ENCODE measurements around the gene SASH3. TPM values are rescaled to one million over a fixed set of nuclear protein-coding genes. Genes with fewer than 3 reads are reported as not detected.
A peak's percentile ranks its signal among the peaks of the same experiment; 100 is the strongest.

Gene SASH3
- total RNA-seq, 2 donors from 2014 or later: 82.7 to 114 TPM

DNA sequence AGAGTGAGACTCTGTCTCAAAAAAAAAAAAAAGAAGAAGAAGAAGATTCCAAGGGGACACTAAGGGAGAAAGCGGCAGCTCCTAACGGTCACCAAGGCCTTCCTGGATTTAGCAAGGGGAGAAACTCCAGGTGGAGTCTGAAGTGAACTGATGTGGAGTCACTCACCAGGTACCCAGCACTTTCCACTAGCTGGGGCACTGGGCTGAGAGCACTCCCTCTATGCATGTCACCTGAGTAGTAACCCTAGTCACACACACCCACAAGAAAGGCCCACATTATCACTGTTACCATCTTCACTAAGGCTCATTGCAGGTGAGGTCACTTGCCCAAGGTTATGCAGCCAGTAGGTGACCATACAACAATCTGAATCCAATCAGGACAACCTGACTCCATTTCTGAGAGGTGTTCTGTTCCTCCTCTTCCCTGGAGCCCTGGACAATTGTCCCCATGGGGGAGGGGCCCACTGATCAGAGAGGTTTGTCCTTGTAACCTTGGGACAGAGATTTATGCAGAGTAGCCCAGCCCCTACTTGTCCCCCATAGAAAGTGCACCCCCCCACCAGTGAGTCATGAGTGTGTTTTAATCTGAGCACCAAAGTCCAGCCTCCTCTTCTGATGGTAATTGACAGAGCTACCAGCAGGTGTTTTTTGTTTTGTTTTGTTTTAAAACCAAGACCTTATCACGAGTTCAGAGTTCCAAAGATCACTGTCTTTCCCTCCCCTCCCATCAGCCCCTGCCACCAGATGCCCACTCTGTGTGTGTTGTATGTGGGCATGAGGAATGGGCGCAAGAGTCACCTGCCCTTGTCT, 5.9 kb upstream of the SASH3 start:
- no peak for DNase-seq (ENCODE audit: low spot score in 2 of 2)
- peak in 1 of 2 donors; percentile 36 for ATAC-seq
- Mint-ChIP-seq H3K36me3 (peaks cover 5 to 7% of the 10 kb centered on the region in 2 donors), H3K27ac (peak overlapping the region in 1 of 2 donors; percentile 96), H3K9me3 (no peaks in the 10 kb centered on the region)

DNA sequence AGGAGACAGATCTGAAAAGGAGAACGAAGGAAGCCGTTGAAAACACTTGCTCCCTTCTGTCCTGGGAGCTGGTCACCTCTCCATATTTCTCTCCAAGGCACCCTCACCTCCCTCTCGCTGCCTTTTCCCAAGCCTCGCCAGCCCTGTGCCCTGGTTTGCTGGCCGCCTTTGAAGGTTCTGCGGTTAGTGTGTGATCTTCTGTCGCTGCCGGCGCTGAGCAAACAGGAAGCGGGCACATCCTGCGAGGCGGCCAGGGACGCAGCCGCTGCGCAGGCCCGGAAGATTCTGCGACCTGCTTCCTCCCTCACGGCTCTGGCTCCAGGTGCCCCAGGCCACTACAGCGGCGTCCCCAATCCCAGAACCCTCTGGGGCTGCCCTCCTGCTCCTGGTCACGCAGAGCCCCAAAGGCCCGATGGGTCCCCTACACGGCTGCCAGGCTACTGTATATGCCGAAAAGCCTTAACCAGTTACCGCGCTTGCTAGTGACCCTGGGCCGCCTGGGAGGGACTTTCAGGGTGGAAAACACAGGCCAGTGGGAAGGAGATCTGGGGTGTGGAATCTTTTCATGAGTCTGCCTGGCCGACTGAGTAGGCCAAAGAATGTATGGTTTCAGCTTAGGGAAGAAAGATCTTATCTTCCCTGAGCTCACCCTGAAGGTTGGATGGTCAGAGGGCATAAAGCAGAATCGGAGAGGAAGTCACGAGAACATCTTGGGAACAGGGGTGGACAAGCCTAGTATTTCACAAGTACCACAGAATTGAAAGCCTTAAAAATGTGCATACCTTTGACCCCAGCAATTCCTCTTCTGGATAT, 2.3 kb upstream of the SASH3 start:
- peak overlapping the region; percentile 90 to 94 for H3K27ac Mint-ChIP-seq
- H3K9me3 Mint-ChIP-seq: no peaks in the 10 kb centered on the region
- ATAC-seq (peak; percentile 27 to 39), DNase-seq (ENCODE audit: low spot score in 2 of 2) (peak; percentile 60 to 83)
- peaks cover 16 to 21% of the 10 kb centered on the region in 2 donors for H3K36me3 Mint-ChIP-seq

DNA sequence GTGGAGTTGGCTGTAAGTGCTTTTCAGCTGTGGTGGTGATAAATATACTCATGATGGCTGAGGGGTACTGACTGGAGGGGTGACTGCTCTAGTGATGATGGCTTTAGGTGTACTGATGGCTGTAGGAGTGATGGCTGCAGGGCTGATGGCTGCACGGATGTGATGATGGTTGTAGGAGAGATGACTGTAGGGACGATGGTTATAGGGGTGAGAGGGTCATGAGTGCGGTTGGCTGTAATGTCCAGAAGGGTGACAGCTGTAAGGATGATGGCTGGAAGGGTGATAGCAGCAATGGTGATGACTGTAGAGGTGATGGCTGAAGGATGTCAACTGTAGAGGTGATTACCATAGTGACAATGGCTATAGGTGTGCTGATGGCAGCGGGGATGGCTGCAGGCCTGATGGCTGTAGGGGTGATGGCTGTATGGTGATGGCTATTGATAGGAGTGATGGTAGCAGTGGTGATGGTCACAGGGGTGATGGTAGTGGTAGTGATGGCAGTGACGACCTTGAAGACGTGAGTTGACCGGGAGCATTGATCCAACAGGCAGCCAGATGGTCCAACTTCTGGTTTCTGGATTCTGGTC, 570 bp upstream of the SASH3 start:
- no peak for ATAC-seq

DNA sequence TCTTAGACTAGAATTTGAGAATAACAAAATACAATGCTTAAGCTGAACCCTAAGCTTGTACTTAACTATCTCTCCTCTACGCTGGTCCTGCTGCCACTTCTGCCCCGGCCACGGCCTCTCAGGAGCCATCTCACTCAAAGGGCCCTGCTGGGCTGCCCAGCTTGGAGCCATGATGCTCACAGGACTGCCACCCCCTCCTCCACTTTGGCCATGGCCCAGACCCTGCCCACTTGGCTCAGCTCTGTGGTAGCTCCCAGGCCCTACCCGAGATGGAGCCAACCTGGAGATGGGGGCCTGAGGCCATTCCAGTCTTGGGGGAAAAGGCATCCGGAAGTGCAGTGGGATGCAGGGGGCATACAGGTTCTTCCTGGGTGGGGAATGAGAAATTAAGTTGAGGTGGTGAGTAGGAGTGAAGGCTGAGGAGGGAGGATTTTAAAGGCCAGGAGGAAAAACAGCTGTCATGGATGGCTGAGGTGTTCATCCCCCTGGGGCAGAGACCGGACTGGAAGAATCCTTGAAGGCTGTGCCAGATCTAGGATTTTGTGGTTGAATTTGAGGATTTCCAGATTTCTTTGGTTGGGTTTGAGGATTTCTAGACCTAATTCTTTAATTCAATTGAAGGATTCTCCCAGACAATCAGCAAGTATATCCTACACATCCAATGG, 824 bp downstream of the SASH3 start:
- Mint-ChIP-seq H3K36me3 (peaks cover 34 to 41% of the 10 kb centered on the region in 2 donors), H3K9me3 (no peaks in the 10 kb centered on the region), H3K27ac (peak overlapping the region; percentile 92 to 94)
- DNase-seq (ENCODE audit: low spot score in 2 of 2): no peak
- ATAC-seq: no peak

More for the DNA sequence above, 570 bp upstream of the SASH3 start:
- no peak for DNase-seq (ENCODE audit: low spot score in 2 of 2)
- Mint-ChIP-seq H3K9me3 (no peaks in the 10 kb centered on the region), H3K27ac (peak overlapping the region; percentile 94 to 95), H3K36me3 (peaks cover 34% of the 10 kb centered on the region in 2 donors)

DNA sequence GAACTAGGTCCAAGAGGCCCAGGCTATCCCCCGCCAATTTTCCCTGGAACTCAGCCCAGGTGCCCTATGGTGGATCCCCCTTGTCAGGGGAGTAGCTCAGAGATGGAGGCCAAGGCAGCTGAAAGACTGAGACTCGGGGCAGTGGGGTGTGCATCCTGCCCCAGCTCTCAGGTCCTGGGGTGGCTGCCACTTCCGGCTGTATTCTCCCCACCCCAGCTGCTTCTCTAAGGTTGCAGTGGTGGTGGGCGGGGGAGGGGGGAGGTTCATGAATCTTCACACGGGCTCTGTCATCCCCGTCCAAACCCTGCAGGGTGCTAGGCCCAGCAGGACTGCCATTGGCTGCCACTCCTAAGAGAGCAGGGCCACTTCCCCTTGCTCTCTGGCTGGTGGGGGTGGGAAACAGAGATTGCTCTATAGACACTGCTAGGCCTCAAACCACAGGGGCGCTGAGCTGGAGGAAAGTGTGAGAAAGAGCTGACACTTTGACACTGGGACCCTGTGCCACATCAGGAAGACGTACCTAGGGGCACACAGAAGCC, 1.5 kb downstream of the SASH3 start:
- H3K36me3 Mint-ChIP-seq: peaks cover 34 to 44% of the 10 kb centered on the region in 2 donors
- ATAC-seq: peak; percentile 81 to 89

DNA sequence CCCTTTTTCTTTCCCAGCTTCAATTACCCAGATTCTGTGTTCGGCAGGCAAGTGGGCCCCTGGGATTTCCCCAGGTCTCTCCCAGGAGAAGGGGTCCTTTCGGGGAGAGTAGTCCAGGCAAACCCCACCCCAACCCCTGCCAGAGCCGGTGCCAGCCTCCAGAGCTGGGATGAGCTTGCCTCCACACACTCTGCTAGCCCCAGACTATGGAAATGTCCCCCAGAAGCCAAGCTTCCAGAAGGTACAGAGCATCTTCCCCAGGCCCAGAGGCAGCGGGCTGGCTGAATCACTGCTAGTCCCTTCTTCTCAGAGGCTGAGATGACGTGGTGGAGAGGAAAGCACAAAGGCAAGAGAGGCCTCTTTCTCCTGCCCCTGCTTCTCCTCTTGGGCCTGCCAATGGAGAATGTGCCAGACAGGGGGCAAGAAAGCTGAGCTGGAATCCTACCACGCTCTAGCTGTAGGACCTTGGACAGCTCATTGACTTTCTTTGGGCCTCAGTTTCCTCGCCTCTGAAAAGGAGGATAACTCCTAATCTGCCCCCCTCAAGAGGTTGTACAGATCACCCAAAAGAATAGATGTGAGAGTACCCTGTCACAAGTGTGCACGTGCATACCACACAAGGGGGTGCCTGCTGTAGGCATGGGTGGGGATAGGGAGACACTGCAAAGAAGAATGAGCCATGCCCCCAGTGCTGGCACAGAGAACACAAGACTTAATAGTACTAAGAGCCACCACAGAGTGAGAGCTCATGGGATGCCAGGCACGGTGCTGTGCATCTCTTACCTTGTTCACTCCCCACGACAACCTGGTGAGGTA, 2.1 kb downstream of the SASH3 start:
- peak; percentile 23 to 37 for ATAC-seq
- H3K36me3 Mint-ChIP-seq: peaks cover 34 to 44% of the 10 kb centered on the region in 2 donors
- DNase-seq (ENCODE audit: low spot score in 2 of 2): no peak
- no peaks in the 10 kb centered on the region for H3K9me3 Mint-ChIP-seq
- H3K27ac Mint-ChIP-seq: peak overlapping the region; percentile 60 to 94

More for the DNA sequence above, 1.5 kb downstream of the SASH3 start:
- Mint-ChIP-seq H3K27ac (peak overlapping the region; percentile 92 to 94), H3K9me3 (no peaks in the 10 kb centered on the region)
- peak; percentile 65 to 84 for DNase-seq (ENCODE audit: low spot score in 2 of 2)

DNA sequence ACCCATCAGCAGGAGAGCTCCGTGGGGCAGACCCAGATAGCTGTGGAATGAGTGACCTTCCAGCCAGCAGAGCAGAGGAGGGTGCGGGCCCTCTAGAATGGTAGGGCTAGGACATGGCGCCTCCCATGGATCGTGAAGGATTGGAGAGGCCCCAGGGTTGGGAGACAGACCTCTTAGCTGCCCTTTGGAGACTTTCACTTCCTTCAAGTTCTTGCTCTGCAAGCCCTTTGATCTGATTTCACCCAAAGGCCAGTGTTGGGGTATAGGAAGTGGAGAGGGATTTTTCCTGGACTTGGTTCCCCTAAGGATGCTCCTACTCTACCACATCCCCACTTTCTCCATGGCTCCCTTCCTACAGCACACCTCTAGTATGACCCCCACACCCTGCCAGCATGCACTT, 3.0 kb downstream of the SASH3 start:
- ATAC-seq: no peak
- Mint-ChIP-seq H3K36me3 (peaks cover 34 to 44% of the 10 kb centered on the region in 2 donors), H3K27ac (peak overlapping the region; percentile 39 to 94), H3K9me3 (no peaks in the 10 kb centered on the region)
- DNase-seq (ENCODE audit: low spot score in 2 of 2): no peak

DNA sequence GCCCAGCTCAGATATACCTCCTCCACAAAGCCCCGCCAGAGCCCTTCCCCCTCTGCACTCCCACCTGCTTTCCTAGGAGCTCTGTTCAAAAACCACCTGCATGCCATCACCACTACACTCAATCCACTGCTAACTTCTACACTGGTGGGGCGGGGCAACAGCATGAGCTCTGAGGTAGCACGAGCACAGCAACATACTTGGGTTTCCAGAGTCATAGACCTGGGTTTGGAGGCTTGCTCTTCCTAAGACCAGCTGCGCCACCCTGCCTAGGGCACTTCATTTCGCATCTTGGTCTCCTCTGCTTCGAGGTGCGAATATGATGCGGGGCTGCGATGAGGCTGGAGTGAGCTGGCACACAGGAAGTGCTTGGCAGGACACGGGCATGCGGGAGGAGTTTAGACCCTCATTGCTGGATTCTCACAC, 3.6 kb downstream of the SASH3 start:
- DNase-seq (ENCODE audit: low spot score in 2 of 2): no peak
- H3K36me3 Mint-ChIP-seq: peaks cover 34 to 44% of the 10 kb centered on the region in 2 donors

DNA sequence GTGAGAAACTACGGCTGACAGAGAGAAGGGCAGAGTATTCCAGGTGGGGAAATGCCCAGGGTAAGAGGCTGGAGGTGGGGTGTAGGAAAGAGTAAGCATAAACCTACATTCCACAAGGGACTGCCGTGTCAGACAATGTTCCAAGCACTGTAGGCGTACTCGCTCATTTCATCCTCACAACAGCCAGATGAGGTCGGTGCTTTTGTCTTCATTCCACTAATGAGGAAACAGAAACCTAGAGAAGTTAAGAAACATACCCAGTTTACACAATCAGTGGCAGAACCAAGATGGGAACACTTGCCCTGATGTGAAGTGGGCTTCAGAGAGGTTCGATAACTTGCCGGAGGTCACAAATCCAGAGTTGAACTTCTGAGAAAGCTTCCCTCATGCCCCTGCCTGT, 4.6 kb downstream of the SASH3 start:
- DNase-seq (ENCODE audit: low spot score in 2 of 2) (no peak), ATAC-seq (no peak)
- H3K36me3 Mint-ChIP-seq: peaks cover 27 to 43% of the 10 kb centered on the region in 2 donors
- no peaks in the 10 kb centered on the region for H3K9me3 Mint-ChIP-seq
- H3K27ac Mint-ChIP-seq: peak overlapping the region; percentile 50 to 94

More for the DNA sequence above, 3.6 kb downstream of the SASH3 start:
- ATAC-seq: peak in 1 of 2 donors; percentile 1
- peak overlapping the region; percentile 39 to 94 for H3K27ac Mint-ChIP-seq
- H3K9me3 Mint-ChIP-seq: no peaks in the 10 kb centered on the region

DNA sequence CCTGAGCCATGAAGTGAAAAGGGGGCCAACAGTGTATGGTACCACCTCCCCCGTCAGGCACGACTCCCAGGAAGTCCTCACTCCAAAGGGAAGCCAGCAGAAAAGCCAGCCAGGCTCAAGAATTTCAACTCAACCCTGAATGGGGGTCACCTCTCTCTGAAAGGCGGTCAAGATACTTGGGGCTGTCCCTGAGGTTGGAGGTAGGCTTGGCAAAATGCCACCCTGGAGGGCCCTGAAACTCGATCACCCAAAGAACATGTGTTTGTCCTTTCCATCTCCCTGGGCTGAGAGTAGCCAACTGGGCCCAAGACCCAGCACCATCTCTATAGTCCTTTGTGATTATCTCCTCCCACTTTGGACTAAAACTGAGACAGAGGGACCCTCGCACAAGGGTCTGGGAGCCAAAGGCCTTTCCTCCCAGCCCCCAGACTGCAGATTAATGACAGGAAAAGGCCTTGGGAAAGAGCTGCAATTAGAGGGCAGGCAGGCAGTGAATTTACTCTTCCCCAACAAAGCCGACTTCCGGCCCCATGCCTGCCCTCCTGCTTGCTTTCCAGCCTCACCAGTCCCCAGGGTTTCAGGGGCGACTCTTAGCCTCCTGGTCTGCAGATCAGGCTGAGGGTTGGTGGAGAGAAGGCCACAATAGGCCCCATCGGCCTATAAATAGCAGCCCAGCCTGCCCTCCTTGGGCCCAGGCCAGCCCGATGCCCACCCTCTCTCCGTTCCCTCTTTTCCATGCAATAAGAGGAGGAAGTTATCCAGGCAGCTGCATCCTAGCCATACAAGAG, 5.6 kb downstream of the SASH3 start:
- Mint-ChIP-seq H3K27ac (peak overlapping the region; percentile 76 to 95), H3K36me3 (peaks cover 19 to 35% of the 10 kb centered on the region in 2 donors), H3K9me3 (no peaks in the 10 kb centered on the region)
- DNase-seq (ENCODE audit: low spot score in 2 of 2): no peak
- no peak for ATAC-seq

DNA sequence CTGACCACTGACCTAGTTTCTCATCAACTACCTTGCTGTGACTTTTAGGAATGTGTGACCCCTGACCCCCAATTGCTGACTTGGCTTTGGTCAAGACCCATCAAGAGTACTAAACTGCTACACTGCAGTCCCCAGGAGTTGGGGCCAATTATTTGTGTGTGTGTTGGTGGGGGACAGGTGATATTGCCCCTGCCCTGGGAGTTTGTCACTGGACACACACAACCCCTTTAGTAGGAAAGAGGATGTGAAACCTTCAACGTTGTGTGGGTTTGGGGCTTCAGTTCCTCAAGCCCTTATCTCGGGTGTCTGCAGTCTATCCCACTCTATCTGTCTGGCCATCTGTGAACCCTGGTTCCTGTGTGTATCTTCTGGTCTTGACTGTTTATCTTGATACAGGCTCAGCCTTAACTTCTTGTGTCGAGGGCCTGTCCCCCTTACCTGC, 6.5 kb downstream of the SASH3 start:
- DNase-seq (ENCODE audit: low spot score in 2 of 2) (no peak), ATAC-seq (no peak)
- H3K36me3 Mint-ChIP-seq: peaks cover 19 to 35% of the 10 kb centered on the region in 2 donors
- H3K27ac Mint-ChIP-seq: peak overlapping the region; percentile 76 to 82
- H3K9me3 Mint-ChIP-seq: no peaks in the 10 kb centered on the region

DNA sequence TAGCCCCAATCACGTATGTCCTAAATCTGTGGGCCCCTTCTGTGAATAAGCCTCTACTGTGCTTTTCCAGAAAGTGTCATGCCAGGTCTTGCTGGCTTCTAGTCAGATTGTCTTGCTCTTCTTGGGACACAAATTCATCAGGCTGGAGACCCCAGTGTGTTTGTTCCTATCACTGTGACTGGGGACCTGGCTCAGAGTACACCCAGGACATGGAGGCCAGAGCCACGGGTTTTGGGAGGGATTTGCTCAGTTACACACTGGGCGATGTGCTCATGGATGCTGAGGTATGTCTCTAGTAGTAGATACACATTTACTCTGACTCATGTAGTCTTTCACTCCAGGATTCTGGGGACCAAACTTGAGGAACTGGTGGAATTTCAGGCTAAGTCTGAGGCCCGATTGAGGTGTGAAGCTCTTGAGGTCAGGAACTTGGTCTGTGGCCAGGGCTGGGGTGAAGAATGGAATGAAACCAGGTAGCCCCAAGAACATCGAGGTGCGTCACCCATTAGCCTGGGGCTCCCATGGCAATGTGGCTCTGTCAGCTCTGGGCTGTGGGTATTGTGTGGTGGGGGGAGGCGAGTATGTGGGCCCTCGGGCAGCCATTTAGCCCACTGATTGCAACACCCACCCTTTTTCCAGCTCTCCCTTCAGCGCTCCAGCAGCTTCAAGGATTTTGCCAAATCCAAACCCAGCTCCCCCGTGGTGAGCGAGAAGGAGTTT, 7.7 kb downstream of the SASH3 start:
- Mint-ChIP-seq H3K36me3 (peaks cover 12 to 27% of the 10 kb centered on the region in 2 donors), H3K9me3 (no peaks in the 10 kb centered on the region), H3K27ac (peak overlapping the region in 1 of 2 donors; percentile 81)
- DNase-seq (ENCODE audit: low spot score in 2 of 2): no peak
- ATAC-seq: no peak

DNA sequence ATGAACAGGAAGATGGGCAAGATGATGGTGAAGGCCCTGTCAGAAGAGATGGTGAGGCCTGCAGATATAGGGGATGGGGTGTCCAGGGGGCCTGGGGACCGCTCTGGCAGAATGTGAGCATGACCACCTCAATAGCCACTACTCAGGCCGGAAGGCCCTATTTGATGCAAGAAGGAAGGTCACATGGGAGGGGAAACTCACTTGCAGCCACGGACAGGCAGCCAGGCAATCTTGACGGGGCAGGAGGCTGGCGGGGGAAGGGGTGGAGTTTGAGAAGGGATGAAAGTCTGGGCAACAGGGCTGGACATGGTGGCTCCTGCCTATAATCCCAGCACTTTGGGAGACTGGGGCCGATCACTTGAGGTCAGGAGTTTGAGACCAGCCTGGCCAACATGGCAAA, 8.8 kb downstream of the SASH3 start:
- DNase-seq (ENCODE audit: low spot score in 2 of 2) (no peak), ATAC-seq (no peak)
- peak overlapping the region in 1 of 2 donors; percentile 39 for H3K27ac Mint-ChIP-seq
- H3K9me3 Mint-ChIP-seq: no peaks in the 10 kb centered on the region
- H3K36me3 Mint-ChIP-seq: peaks cover 2 to 17% of the 10 kb centered on the region in 2 donors

DNA sequence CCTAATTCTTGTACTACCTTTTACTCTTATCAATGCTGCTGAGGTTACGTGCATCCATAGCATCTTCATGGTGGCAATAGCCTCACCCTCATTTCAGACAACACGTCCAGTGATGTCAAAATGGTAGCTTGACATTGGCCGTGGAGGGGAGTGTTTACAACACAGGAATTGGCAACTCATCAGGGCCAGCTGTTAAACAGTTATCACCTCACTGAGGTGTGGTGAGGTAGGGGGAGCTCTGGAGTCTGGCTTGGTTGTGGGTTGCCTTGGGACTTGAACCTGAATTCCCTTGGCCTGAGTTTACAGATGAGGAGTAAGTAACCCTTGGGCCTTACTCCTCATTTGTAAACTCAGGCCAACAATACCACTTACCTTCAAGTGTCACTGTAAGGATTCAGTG, 10.4 kb downstream of the SASH3 start:
- no peak for ATAC-seq
- Mint-ChIP-seq H3K36me3 (peaks cover 0 to 7% of the 10 kb centered on the region in 2 donors), H3K27ac (no peak overlapping the region), H3K9me3 (no peaks in the 10 kb centered on the region)
- no peak for DNase-seq (ENCODE audit: low spot score in 2 of 2)
